MM.1S (cell line): ENCODE data around the gene PLEK.

Experiments
- DNase-seq: peaks from one replicate; pipeline ENCODE4 v3.0.0-alpha.2; 2015
- H2AFZ ChIP-seq: fragments of 300-600 bp; sonication (generic); 2 replicates; pipeline ENCODE4 v1.6.0; 2016; ENCODE audit warnings: antibody characterized with exemption, low read length
- H3F3A ChIP-seq: fragments of 300-600 bp; sonication (generic); 2 replicates; pipeline ENCODE4 v1.6.1; 2016; ENCODE audit warnings: mild to moderate bottlenecking, antibody characterized with exemption, low read length, moderate library complexity, mixed read lengths; ENCODE audit not compliant: insufficient read depth
- H3K27ac ChIP-seq: fragments of 300-600 bp; sonication (generic); 2 replicates; pipeline ENCODE4 v1.5.1; 2016; ENCODE audit warnings: mild to moderate bottlenecking, low read length
- H3K27me3 ChIP-seq: fragments of 300-600 bp; sonication (generic); replicated peaks from 2 replicates; pipeline ENCODE4 v1.6.0; 2016; ENCODE audit warnings: low read length; ENCODE audit not compliant: insufficient read depth
- H3K36me3 ChIP-seq: fragments of 300-600 bp; sonication (generic); replicated peaks from 2 replicates; pipeline ENCODE4 v1.6.1; 2016; ENCODE audit warnings: mild to moderate bottlenecking, low read length, mixed read lengths; ENCODE audit not compliant: insufficient read depth
- H3K4me1 ChIP-seq: fragments of 300-600 bp; sonication (generic); 2 replicates; pipeline ENCODE4 v1.6.1; 2016; ENCODE audit warnings: low read length, mixed read lengths
- H3K4me2 ChIP-seq: fragments of 300-600 bp; sonication (generic); 2 replicates; pipeline ENCODE4 v1.6.0; 2016; ENCODE audit warnings: low read depth, low read length
- H3K4me3 ChIP-seq: fragments of 300-600 bp; sonication (generic); 2 replicates; pipeline ENCODE4 v1.5.1; 2016; ENCODE audit warnings: low read length, mixed read lengths
- H3K79me2 ChIP-seq: fragments of 300-600 bp; sonication (generic); 2 replicates; pipeline ENCODE4 v1.6.1; 2016; ENCODE audit warnings: mixed run types, low read length, mixed read lengths
- H3K9ac ChIP-seq: fragments of 300-600 bp; sonication (generic); 2 replicates; pipeline ENCODE4 v1.6.1; 2016; ENCODE audit warnings: low read length, mixed read lengths
- H3K9me2 ChIP-seq: fragments of 300-600 bp; sonication (generic); replicated peaks from 2 replicates; pipeline ENCODE4 v1.6.1; 2016; ENCODE audit warnings: mild to moderate bottlenecking, low read length, mixed read lengths; ENCODE audit not compliant: insufficient read depth
- H3K9me3 ChIP-seq: fragments of 300-600 bp; sonication (generic); replicated peaks from 2 replicates; pipeline ENCODE4 v1.6.1; 2016; ENCODE audit warnings: mild to moderate bottlenecking, low read length, mixed read lengths; ENCODE audit not compliant: insufficient read depth
- H4K20me1 ChIP-seq: fragments of 300-600 bp; sonication (generic); 2 replicates; pipeline ENCODE4 v1.6.1; 2016; ENCODE audit warnings: mild to moderate bottlenecking, low read length, moderate library complexity, mixed read lengths; ENCODE audit not compliant: insufficient read depth
- CTCF ChIP-seq: fragments of 300-600 bp; sonication (generic); IDR thresholded peaks from 2 replicates; pipeline ENCODE4 v1.5.1; 2016; ENCODE audit warnings: antibody characterized with exemption, low read length, mixed read lengths
- EZH2 ChIP-seq: fragments of 300-600 bp; sonication (generic); optimal IDR thresholded peaks from 2 replicates; pipeline ENCODE3; 2017; ENCODE audit warnings: low read depth, mild to moderate bottlenecking, antibody characterized with exemption, low read length, mixed read lengths
- EZH2phosphoT487 ChIP-seq: fragments of 300-600 bp; sonication (generic); IDR thresholded peaks from 2 replicates; pipeline ENCODE4 v1.6.1; 2018; ENCODE audit warnings: antibody characterized with exemption, low read length

Gene PLEK

GRCh38 chr2:68333009-68333408, 32.1 kb upstream of the PLEK start:
- no peaks in the 10 kb centered on the region for H3K79me2 ChIP-seq
- no peaks in the 10 kb centered on the region for H3K9me2 ChIP-seq
- no peaks in the 10 kb centered on the region for H4K20me1 ChIP-seq
- H3K27me3 ChIP-seq = no peaks in the 10 kb centered on the region
- TF ChIP-seq EZH2phosphoT487 (no peak), EZH2 (no peak), CTCF (no peak)
- no peaks in the 10 kb centered on the region for H3K9me3 ChIP-seq
- no peaks in the 10 kb centered on the region for H3K4me1 ChIP-seq
- no peak for DNase-seq
- H3K9ac ChIP-seq = no peak overlapping the region
- H2AFZ ChIP-seq = no peak overlapping the region
- no peak overlapping the region for H3K4me3 ChIP-seq
- H3K4me2 ChIP-seq = no peak overlapping the region
- no peaks in the 10 kb centered on the region for H3K36me3 ChIP-seq
- no peak overlapping the region for H3K27ac ChIP-seq
- no peaks in the 10 kb centered on the region for H3F3A ChIP-seq

GRCh38 chr2:68333931-68334330, 31.2 kb upstream of the PLEK start:
- no peaks in the 10 kb centered on the region for H3K9me3 ChIP-seq

GRCh38 chr2:68336192-68336591, 28.9 kb upstream of the PLEK start:
- Histone ChIP-seq H3K4me3 (no peak overlapping the region), H3K27ac (no peak overlapping the region), H3K9me2 (no peaks in the 10 kb centered on the region), H4K20me1 (no peaks in the 10 kb centered on the region), H3F3A (no peaks in the 10 kb centered on the region), H3K36me3 (no peaks in the 10 kb centered on the region), H3K4me2 (no peak overlapping the region), H3K27me3 (no peaks in the 10 kb centered on the region), H2AFZ (no peak overlapping the region), H3K79me2 (no peaks in the 10 kb centered on the region), H3K4me1 (no peaks in the 10 kb centered on the region), H3K9me3 (no peaks in the 10 kb centered on the region), H3K9ac (no peak overlapping the region)
- TF ChIP-seq EZH2 = no peak
- TF ChIP-seq CTCF = no peak
- no peak for TF ChIP-seq EZH2phosphoT487
- DNase-seq = no peak

More at GRCh38 chr2:68333931-68334330, 31.2 kb upstream of the PLEK start:
- H3F3A ChIP-seq = no peaks in the 10 kb centered on the region
- no peak for DNase-seq
- no peak overlapping the region for H3K4me3 ChIP-seq
- H2AFZ ChIP-seq = no peak overlapping the region
- no peaks in the 10 kb centered on the region for H4K20me1 ChIP-seq
- no peaks in the 10 kb centered on the region for H3K9me2 ChIP-seq
- H3K27ac ChIP-seq = no peak overlapping the region
- H3K4me1 ChIP-seq = no peaks in the 10 kb centered on the region
- H3K4me2 ChIP-seq = no peak overlapping the region
- no peak for TF ChIP-seq CTCF
- no peak for TF ChIP-seq EZH2phosphoT487
- TF ChIP-seq EZH2 = no peak
- H3K9ac ChIP-seq = no peak overlapping the region
- no peaks in the 10 kb centered on the region for H3K27me3 ChIP-seq
- no peaks in the 10 kb centered on the region for H3K36me3 ChIP-seq
- H3K79me2 ChIP-seq = no peaks in the 10 kb centered on the region
